Loucy (cell line): Measurements from ENCODE around the gene YTHDF1.

Experiments
- CTCF ChIP-seq: fragments of 200-600 bp; sonication (generic); conservative IDR thresholded peaks from 2 replicates; pipeline ENCODE4 v1.5.1; 2014; ENCODE audit warnings: mild to moderate bottlenecking, antibody characterized with exemption, low read length
- EZH2phosphoT487 ChIP-seq: fragments of 200-600 bp; IDR thresholded peaks from 2 replicates; pipeline ENCODE4 v1.6.1; 2018; ENCODE audit warnings: antibody characterized with exemption, mild to moderate bottlenecking, moderate library complexity, borderline replicate concordance

- TF ChIP-seq CTCF (no peak), EZH2phosphoT487 (no peak)
Observed at GRCh38 chr20:63179687-63180568, 36.0 kb downstream of the YTHDF1 start.
